Measurements from ENCODE around the gene RNU1-3.
"Not testable (repeated sequence)": the region's sequence is repeated elsewhere in the genome, so short reads cannot be mapped to it uniquely, and the experiment has no call there.

- not testable (repeated sequence) for TF ChIP-seq POLR2AphosphoS5, POLR2A, TAF1, SPI1, POU2F2 (IDR thresholded peaks at IDR 0.05; ENCODE audit: low read depth, low read length)
These were observed 21.3 kb downstream of the RNU1-3 start for GRCh38 chr1:16645271-16646060.
